ENCODE measurements around the gene SLU7. TPM values are rescaled to one million over a fixed set of nuclear protein-coding genes. Genes with fewer than 3 reads are reported as not detected.

Gene SLU7
- total RNA-seq, 1 experiment from 2014 or later = 43.6 TPM

- Histone ChIP-seq H3K27me3 (ENCODE audit: insufficient read depth, low read length) (peaks cover 41% of the 10 kb centered on the region), H4K20me1 (ENCODE audit: insufficient read depth) (no peaks in the 10 kb centered on the region), H3K9ac (ENCODE audit: low read length) (no peak overlapping the region), H3K4me1 (ENCODE audit: control insufficient read depth in 1 of 2, insufficient read depth in 2 of 2, low read length in 2 of 2) (no peaks in the 10 kb centered on the region), H3K36me3 (ENCODE audit: control insufficient read depth in 1 of 2, insufficient read depth in 2 of 2, low read length in 2 of 2) (no peaks in the 10 kb centered on the region), H3K9me2 (ENCODE audit: insufficient read depth) (no peaks in the 10 kb centered on the region), H2AFZ (ENCODE audit: low read depth, low read length, poor library complexity, severe bottlenecking) (no peak overlapping the region), H3K4me3 (replicated peaks in 1 of 2; ENCODE audit: low read depth in 1 of 2, low read length in 2 of 2) (no peak overlapping the region), H3K4me2 (ENCODE audit: low read length) (no peak overlapping the region), H3K9me3 (ENCODE audit: control insufficient read depth in 1 of 2, insufficient read depth in 1 of 2, low read depth in 1 of 2, low read length in 2 of 2) (no peaks in the 10 kb centered on the region), H3K79me2 (ENCODE audit: insufficient read depth, low read length) (no peaks in the 10 kb centered on the region), H3K27ac (ENCODE audit: low read depth, low read length) (no peak overlapping the region)
- BruUV-seq (replicated peaks) = no TSS peak
- ATAC-seq (no peak), DNase-seq (ENCODE audit: low read depth, low spot score) (no peak)
- ChIA-PET CTCF (no interaction called here), RAD21 (ENCODE audit: low non-redundant PET in 1 of 2, low total read pairs in 2 of 2, uncharacterized antibody in 2 of 2, unreplicated experiment in 2 of 2) (no interaction called here), POLR2A (no interaction called here)
- intact Hi-C loops (cut with micrococcal nuclease) = no loop called here
- TF ChIP-seq CTCF (IDR thresholded peaks at IDR 0.05 in 2 of 3, conservative IDR thresholded peaks at IDR 0.05 in 1 of 3; ENCODE audit: borderline replicate concordance in 1 of 3, insufficient read depth in 1 of 3, low read depth in 2 of 3, low read length in 2 of 3) (no peak), SRF (IDR thresholded peaks at IDR 0.05; ENCODE audit: low read depth) (no peak), ZBTB33 (IDR thresholded peaks at IDR 0.05; ENCODE audit: extremely low read depth, insufficient replicate concordance, low read length) (no peak), EGR1 (IDR thresholded peaks at IDR 0.05; ENCODE audit: low read depth) (no peak), EZH2phosphoT487 (IDR thresholded peaks at IDR 0.05; ENCODE audit: borderline replicate concordance) (no peak)
- TF ChIP-seq, protein P1, sequence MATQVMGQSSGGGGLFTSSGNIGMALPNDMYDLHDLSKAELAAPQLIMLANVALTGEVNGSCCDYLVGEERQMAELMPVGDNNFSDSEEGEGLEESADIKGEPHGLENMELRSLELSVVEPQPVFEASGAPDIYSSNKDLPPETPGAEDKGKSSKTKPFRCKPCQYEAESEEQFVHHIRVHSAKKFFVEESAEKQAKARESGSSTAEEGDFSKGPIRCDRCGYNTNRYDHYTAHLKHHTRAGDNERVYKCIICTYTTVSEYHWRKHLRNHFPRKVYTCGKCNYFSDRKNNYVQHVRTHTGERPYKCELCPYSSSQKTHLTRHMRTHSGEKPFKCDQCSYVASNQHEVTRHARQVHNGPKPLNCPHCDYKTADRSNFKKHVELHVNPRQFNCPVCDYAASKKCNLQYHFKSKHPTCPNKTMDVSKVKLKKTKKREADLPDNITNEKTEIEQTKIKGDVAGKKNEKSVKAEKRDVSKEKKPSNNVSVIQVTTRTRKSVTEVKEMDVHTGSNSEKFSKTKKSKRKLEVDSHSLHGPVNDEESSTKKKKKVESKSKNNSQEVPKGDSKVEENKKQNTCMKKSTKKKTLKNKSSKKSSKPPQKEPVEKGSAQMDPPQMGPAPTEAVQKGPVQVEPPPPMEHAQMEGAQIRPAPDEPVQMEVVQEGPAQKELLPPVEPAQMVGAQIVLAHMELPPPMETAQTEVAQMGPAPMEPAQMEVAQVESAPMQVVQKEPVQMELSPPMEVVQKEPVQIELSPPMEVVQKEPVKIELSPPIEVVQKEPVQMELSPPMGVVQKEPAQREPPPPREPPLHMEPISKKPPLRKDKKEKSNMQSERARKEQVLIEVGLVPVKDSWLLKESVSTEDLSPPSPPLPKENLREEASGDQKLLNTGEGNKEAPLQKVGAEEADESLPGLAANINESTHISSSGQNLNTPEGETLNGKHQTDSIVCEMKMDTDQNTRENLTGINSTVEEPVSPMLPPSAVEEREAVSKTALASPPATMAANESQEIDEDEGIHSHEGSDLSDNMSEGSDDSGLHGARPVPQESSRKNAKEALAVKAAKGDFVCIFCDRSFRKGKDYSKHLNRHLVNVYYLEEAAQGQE (IDR thresholded peaks at IDR 0.05; ENCODE audit: low read depth) = no peak
- TF ChIP-seq, protein P2, sequence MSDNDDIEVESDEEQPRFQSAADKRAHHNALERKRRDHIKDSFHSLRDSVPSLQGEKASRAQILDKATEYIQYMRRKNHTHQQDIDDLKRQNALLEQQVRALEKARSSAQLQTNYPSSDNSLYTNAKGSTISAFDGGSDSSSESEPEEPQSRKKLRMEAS (IDR thresholded peaks at IDR 0.05) = no peak
Observed at GRCh38 chr5:160450164-160450932, 31.5 kb upstream of the SLU7 start.
